ENCODE measurements around the gene KBTBD4.

DNA sequence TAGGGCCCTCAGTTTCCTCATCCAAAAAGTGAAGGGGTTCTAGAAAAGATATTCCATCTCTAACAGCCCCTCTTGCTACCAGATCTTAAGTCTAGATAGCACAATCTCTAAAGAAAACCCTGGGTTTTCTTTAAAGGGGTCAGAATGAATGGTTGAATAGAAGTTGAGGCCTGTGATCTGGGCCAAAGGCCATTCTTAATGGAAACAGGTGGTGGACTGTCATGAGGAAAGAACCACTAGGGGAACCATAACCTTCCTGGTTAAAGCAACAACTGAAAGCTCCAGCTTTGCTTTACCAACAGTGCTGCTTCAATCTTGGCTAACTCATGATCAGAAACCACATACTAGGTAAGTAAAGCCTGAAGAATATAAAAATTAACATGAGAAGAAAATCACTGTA, 27.7 kb downstream of the KBTBD4 start:
- TF ChIP-seq CTCF (IDR thresholded peaks at IDR 0.05) (no peak), EZH2 (IDR thresholded peaks at IDR 0.05; ENCODE audit: borderline replicate concordance, insufficient read depth, low read depth, low read length, poor library complexity, severe bottlenecking) (no peak)

All from B cell (primary cell).